Endothelial cell of umbilical vein (primary cell): ENCODE results near the gene PPP2R5B. TPM values are rescaled to one million over a fixed set of nuclear protein-coding genes. Genes with fewer than 3 reads are reported as not detected.

Source experiments
- BruUV-seq: library from RNA; stranded (reverse); fragments of 400-500 nt; replicated peaks from 2 replicates; lab custom pipeline; 2021; lab: Mats Ljungman, UMichigan
- CTCF ChIA-PET: fragments of 300-600, 350-600 bp; sonication (Branson Sonifier 250); formaldehyde crosslinking; loops from one replicate; lab custom pipeline; 2021; ENCODE audit warnings: antibody characterized with exemption, inconsistent platforms; lab: Charles Lee
- POLR2A ChIA-PET: fragments of 300-600, 350-600 bp; sonication (Branson Sonifier 250); formaldehyde crosslinking; loops from one replicate; lab custom pipeline; 2021; ENCODE audit warnings: antibody characterized with exemption, inconsistent platforms; lab: Charles Lee
- DNase-seq: peaks from one replicate; pipeline ENCODE4 v3.0.0-alpha.2; 2011; ENCODE audit warnings: low read depth, low spot score
- FAIRE-seq: peaks from 2 replicates; lab custom pipeline; 2011; peaks lifted over from hg19 to GRCh38; lab: Jason Lieb, UNC
- H2AFZ ChIP-seq: 2 replicates; pipeline ENCODE4 v1.6.0; 2012; ENCODE audit warnings: low read depth, low read length, control low read depth, inconsistent platforms
- H3K27ac ChIP-seq: 2 replicates; pipeline ENCODE4 v1.5.1; 2011; ENCODE audit warnings: low read depth, mild to moderate bottlenecking, control low read depth, low read length, moderate library complexity; ENCODE audit not compliant: insufficient read depth
- H3K27me3 ChIP-seq, 2 experiments: 2 replicates each; pipeline versions ENCODE4 v1.6.0 to v1.6.1; 2011; ENCODE audit warnings: low read length in 2 of 2, mixed read lengths in 1 of 2; ENCODE audit not compliant: control insufficient read depth in 2 of 2, insufficient read depth in 2 of 2
- H3K36me3 ChIP-seq, 2 experiments: 2 replicates in 1 of 2; 3 replicates in 1 of 2; pipeline ENCODE4 v1.5.1; 2011; ENCODE audit warnings: low read length in 2 of 2, mild to moderate bottlenecking in 1 of 2, moderate library complexity in 1 of 2; ENCODE audit not compliant: control insufficient read depth in 2 of 2, insufficient read depth in 2 of 2; ENCODE audit errors: extremely low read depth in 1 of 2
- H3K4me1 ChIP-seq: 3 replicates; pipeline ENCODE4 v1.5.1; 2011; ENCODE audit warnings: mild to moderate bottlenecking, low read length; ENCODE audit not compliant: control insufficient read depth, insufficient read depth; ENCODE audit errors: extremely low read depth
- H3K4me2 ChIP-seq: 2 replicates; pipeline ENCODE4 v1.6.1; 2011; ENCODE audit warnings: low read length, control low read depth, mixed read lengths; ENCODE audit not compliant: insufficient read depth
- H3K4me3 ChIP-seq, 3 experiments: fragments of 200-600 bp in 1 of 3; sonication (generic), shearing (Covaris generic) in 1 of 3; replicated peaks in 1 of 3; 2 replicates each; pipeline ENCODE4 v1.5.1; 2011 to 2016; ENCODE audit warnings: control low read depth in 3 of 3, low read length in 3 of 3, mild to moderate bottlenecking in 2 of 3, inconsistent platforms in 1 of 3, low read depth in 1 of 3, moderate library complexity in 1 of 3; ENCODE audit not compliant: insufficient read depth in 1 of 3
- H3K79me2 ChIP-seq: 2 replicates; pipeline ENCODE4 v1.6.0; 2012; ENCODE audit warnings: low read length, inconsistent platforms; ENCODE audit not compliant: control insufficient read depth, insufficient read depth
- H3K9ac ChIP-seq: replicated peaks from 2 replicates; pipeline ENCODE3; 2011; ENCODE audit warnings: low read length, control low read depth; ENCODE audit not compliant: insufficient read depth; ENCODE audit errors: extremely low read depth
- H3K9me1 ChIP-seq: replicated peaks from 3 replicates; pipeline ENCODE4 v1.6.0; 2011; ENCODE audit warnings: mild to moderate bottlenecking, low read length; ENCODE audit not compliant: control insufficient read depth, insufficient read depth; ENCODE audit errors: extremely low read depth
- H3K9me3 ChIP-seq: replicated peaks from 2 replicates; pipeline ENCODE4 v1.5.1; 2012; ENCODE audit warnings: low read length, inconsistent platforms; ENCODE audit not compliant: control insufficient read depth, insufficient read depth
- H4K20me1 ChIP-seq: replicated peaks from 2 replicates; pipeline ENCODE3; 2011; ENCODE audit warnings: mild to moderate bottlenecking, low read length; ENCODE audit not compliant: control insufficient read depth, insufficient read depth; ENCODE audit errors: extremely low read depth
- CTCF ChIP-seq, 2 donors: IDR thresholded peaks; 1 replicate in 1 of 2; 2 replicates in 1 of 2; pipeline ENCODE4 v1.5.1; 2011; ENCODE audit warnings: low read length in 2 of 2, mild to moderate bottlenecking in 2 of 2, moderate library complexity in 2 of 2, control low read depth in 1 of 2, inconsistent platforms in 1 of 2, low read depth in 1 of 2; ENCODE audit not compliant: insufficient read depth in 1 of 2; ENCODE audit errors: extremely low read depth in 1 of 2
- EZH2 ChIP-seq: IDR thresholded peaks from 2 replicates; pipeline ENCODE4 v1.6.1; 2012; ENCODE audit warnings: borderline replicate concordance, low read depth, mild to moderate bottlenecking, moderate library complexity, low read length, inconsistent platforms; ENCODE audit not compliant: severe bottlenecking
- FOS ChIP-seq: IDR thresholded peaks from 2 replicates; pipeline ENCODE4 v1.6.1; 2011; ENCODE audit warnings: mild to moderate bottlenecking, low read length, moderate library complexity, borderline replicate concordance; ENCODE audit not compliant: insufficient read depth
- GATA2 ChIP-seq: IDR thresholded peaks from 2 replicates; pipeline ENCODE4 v1.7.0; 2011; ENCODE audit warnings: low read depth, mild to moderate bottlenecking, moderate library complexity, mixed read lengths, low read length; ENCODE audit not compliant: insufficient read length, insufficient read depth
- JUN ChIP-seq: IDR thresholded peaks from 2 replicates; pipeline ENCODE4 v1.6.1; 2011; ENCODE audit warnings: borderline replicate concordance, low read depth; ENCODE audit not compliant: insufficient read length, insufficient read depth
- MAX ChIP-seq: IDR thresholded peaks from 2 replicates; pipeline ENCODE4 v1.6.1; 2011; ENCODE audit not compliant: insufficient read depth, insufficient read length
- MYC ChIP-seq: IDR thresholded peaks from one replicate; pipeline ENCODE4 v1.6.1; 2011; ENCODE audit warnings: mild to moderate bottlenecking, low read depth, low read length
- POLR2A ChIP-seq: IDR thresholded peaks from 2 replicates; pipeline ENCODE4 v1.6.1; 2012; ENCODE audit warnings: low read depth, mild to moderate bottlenecking, control low read depth, low read length
- POLR2AphosphoS5 ChIP-seq: IDR thresholded peaks from 2 replicates; pipeline ENCODE4 v1.6.1; 2012; ENCODE audit warnings: low read depth, mild to moderate bottlenecking, control low read depth, low read length, moderate library complexity; ENCODE audit not compliant: insufficient read depth
- dilution Hi-C: fragments of 300-500 bp; cut with MboI; formaldehyde crosslinking; loops from one replicate; pipeline ENCODE4 v1.15.0; 2019; ENCODE audit warnings: low sequenced_read_pairs; ENCODE audit not compliant: extremely low pct_ligation_motif_present
- intact Hi-C: fragments of 100-400 bp; cut with micrococcal nuclease; formaldehyde crosslinking; loops from one replicate; pipeline ENCODE4 v1.10.0; 2022
- polyA plus RNA-seq, 4 experiments: library from polyadenylated mRNA; depleted of rRNA in 3 of 4; stranded (reverse) in 3 of 4; unstranded in 1 of 4; fragments of >200 nt; gene quantifications; 2 replicates each; pipeline versions ENCODE4 v1.2.1 to v1.2.3, GENCODE V29; 2011 to 2012; ENCODE audit warnings: missing spikeins in 1 of 4
- total RNA-seq: library from RNA; stranded (reverse); gene quantifications from 2 replicates; pipeline ENCODE4 v1.2.3, GENCODE V29; 2021

Gene PPP2R5B
- total and polyA plus RNA-seq, 2 donors (not counting 3 experiments of a cell fraction or from before 2014, with no cell fraction given) = 17.6 to 17.8 TPM

- H3K79me2 ChIP-seq = no peaks in the 10 kb centered on the region
- dilution Hi-C loops (no loop called here), intact Hi-C loops (no loop called here)
- TF ChIP-seq FOS (no peak), MAX (no peak), CTCF (IDR thresholded peaks at IDR 0.05; ENCODE audit: extremely low read depth in 1 of 2, insufficient read depth in 1 of 2, low read depth in 1 of 2, low read length in 2 of 2) (no peak), MYC (no peak), EZH2 (no peak), POLR2AphosphoS5 (no peak), JUN (no peak), GATA2 (no peak), POLR2A (no peak)
- no peaks in the 10 kb centered on the region for H3K9me1 ChIP-seq
- H2AFZ ChIP-seq = no peak overlapping the region
- POLR2A ChIA-PET = no interaction called here
- H3K4me3 ChIP-seq = no peak overlapping the region
- peaks cover 0 to 2% of the 10 kb centered on the region in 2 experiments for H3K27me3 ChIP-seq
- no peak for FAIRE-seq
- no TSS peak for BruUV-seq
- peaks cover 15% of the 10 kb centered on the region for H3K4me1 ChIP-seq
- H3K27ac ChIP-seq = no peak overlapping the region
- CTCF ChIA-PET = no interaction called here
- H3K4me2 ChIP-seq = no peak overlapping the region
- no peaks in the 10 kb centered on the region for H3K36me3 ChIP-seq
- no peaks in the 10 kb centered on the region for H3K9me3 ChIP-seq
- no peaks in the 10 kb centered on the region for H4K20me1 ChIP-seq
- no peak for DNase-seq
- H3K9ac ChIP-seq = no peak overlapping the region
Measured at GRCh38 chr11:64967375-64967774, 42.9 kb downstream of the PPP2R5B start.
